GM13976 (cell line): ENCODE results near the gene TBC1D19.

ENCODE experiments used
- DNase-seq: peaks from one replicate; pipeline ENCODE4 v3.0.0; 2012; ENCODE audit warnings: low spot score
- CTCF ChIP-seq: IDR thresholded peaks from 2 replicates; pipeline ENCODE4 v1.5.1; 2012; ENCODE audit warnings: borderline replicate concordance, mild to moderate bottlenecking; ENCODE audit not compliant: insufficient read depth; ENCODE audit errors: extremely low read depth, missing control alignments, control extremely low read depth
- in situ Hi-C: fragments of 300-500 bp; cut with MboI; formaldehyde crosslinking; loops from one replicate; pipeline ENCODE4 v1.12.0; 2022; ENCODE audit warnings: low sequenced_read_pairs, mixed read lengths, inconsistent platforms; ENCODE audit not compliant: unreplicated experiment

TBC1D19 gene

GRCh38 chr4:26779224-26779623 lies 195.3 kb downstream of the TBC1D19 start:
- no peak for TF ChIP-seq CTCF
- in situ Hi-C loops, result no loop called here
- no peak for DNase-seq

- TF ChIP-seq CTCF, result no peak
- in situ Hi-C loops, result no loop called here
- DNase-seq, result no peak
Observed at GRCh38 chr4:26779674-26780073, 195.8 kb downstream of the TBC1D19 start.

GRCh38 chr4:26780539-26780938 lies 196.7 kb downstream of the TBC1D19 start:
- TF ChIP-seq CTCF, result no peak
- in situ Hi-C loops, result no loop called here
- no peak for DNase-seq

- in situ Hi-C loops, result no loop called here
- no peak for TF ChIP-seq CTCF
- DNase-seq, result no peak
Observed at GRCh38 chr4:26782168-26782829, 198.4 kb downstream of the TBC1D19 start.

GRCh38 chr4:26782830-26783202 lies 198.9 kb downstream of the TBC1D19 start:
- TF ChIP-seq CTCF, result no peak
- in situ Hi-C loops, result no loop called here
- DNase-seq, result no peak

- TF ChIP-seq CTCF, result no peak
- in situ Hi-C loops, result no loop called here
- no peak for DNase-seq
Observed at GRCh38 chr4:26784207-26784865, 200.5 kb downstream of the TBC1D19 start.

- no peak for DNase-seq
- in situ Hi-C loops, result no loop called here
- no peak for TF ChIP-seq CTCF
Observed at GRCh38 chr4:26785312-26785711, 201.4 kb downstream of the TBC1D19 start.
